Lower leg skin (tissue), 3 donors: ENCODE measurements around the gene SLFNL1.

Experiments
- POLR2A ChIP-seq, 2 donors: fragments of 450-650 bp; IDR thresholded peaks; one replicate each; pipeline ENCODE4 v1.6.1; 2016 to 2017; ENCODE audit warnings: antibody characterized with exemption in 2 of 2, mild to moderate bottlenecking in 1 of 2, moderate library complexity in 1 of 2
- TF ChIP-seq, protein P1 (sequence below), 3 donors: fragments of 450-650 bp; IDR thresholded peaks; one replicate each; pipeline ENCODE4 v1.5.1; 2016; ENCODE audit warnings: antibody characterized with exemption in 3 of 3, mild to moderate bottlenecking in 3 of 3, moderate library complexity in 2 of 3

DNA sequence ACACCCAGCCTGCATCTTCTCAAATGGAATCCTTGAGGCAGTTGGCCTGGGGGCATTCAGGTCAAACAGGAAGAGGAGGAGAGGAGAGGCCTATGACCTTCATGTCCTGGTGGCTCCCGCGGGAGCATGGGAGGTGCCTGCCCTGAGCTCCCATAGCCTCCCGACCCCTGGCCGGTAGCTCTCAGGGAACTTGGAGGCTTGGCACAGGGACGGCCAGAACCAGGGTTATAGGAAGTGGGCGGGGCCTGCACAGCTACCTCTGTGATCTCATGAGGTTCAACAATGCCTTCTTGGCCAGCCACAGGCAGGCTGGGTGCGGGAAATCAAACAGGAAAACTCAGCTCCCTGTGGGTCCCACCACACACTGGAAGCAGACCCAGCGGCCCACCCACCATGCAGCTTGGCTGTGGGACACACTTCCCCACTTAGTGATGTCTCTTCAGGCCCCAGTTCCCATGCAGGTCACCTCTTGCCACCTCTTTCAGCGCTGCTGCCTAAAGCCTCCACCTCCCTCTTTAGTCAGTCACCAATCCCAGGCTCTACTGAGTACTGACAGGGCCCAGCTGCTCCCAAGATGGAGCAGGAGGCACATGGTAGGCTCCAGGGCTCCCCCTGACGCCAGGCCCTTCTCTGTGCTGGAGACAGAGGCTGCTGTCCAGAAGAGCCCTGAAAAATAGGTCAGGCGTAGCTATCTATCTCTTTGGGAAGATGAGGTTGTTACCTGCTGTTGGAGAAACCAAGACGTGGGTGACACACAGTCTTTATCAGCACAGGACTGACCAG lies at the start of gene SLFNL1:
- TF ChIP-seq, protein P1, sequence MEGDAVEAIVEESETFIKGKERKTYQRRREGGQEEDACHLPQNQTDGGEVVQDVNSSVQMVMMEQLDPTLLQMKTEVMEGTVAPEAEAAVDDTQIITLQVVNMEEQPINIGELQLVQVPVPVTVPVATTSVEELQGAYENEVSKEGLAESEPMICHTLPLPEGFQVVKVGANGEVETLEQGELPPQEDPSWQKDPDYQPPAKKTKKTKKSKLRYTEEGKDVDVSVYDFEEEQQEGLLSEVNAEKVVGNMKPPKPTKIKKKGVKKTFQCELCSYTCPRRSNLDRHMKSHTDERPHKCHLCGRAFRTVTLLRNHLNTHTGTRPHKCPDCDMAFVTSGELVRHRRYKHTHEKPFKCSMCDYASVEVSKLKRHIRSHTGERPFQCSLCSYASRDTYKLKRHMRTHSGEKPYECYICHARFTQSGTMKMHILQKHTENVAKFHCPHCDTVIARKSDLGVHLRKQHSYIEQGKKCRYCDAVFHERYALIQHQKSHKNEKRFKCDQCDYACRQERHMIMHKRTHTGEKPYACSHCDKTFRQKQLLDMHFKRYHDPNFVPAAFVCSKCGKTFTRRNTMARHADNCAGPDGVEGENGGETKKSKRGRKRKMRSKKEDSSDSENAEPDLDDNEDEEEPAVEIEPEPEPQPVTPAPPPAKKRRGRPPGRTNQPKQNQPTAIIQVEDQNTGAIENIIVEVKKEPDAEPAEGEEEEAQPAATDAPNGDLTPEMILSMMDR (IDR thresholded peaks at IDR 0.05): no peak
- no peak for TF ChIP-seq POLR2A (IDR thresholded peaks at IDR 0.05)
